Ectodermal cell (in vitro differentiated cells): ENCODE data around the gene CFAP20DC.
"Not testable (repeated sequence)": the region's sequence is repeated elsewhere in the genome, so short reads cannot be mapped to it uniquely, and the experiment has no call there.

Experiments
- H3K27ac ChIP-seq: 2 replicates; pipeline ENCODE4 v1.7.0; 2013; ENCODE audit warnings: mild to moderate bottlenecking, low read depth, low read length; ENCODE audit not compliant: insufficient read depth, poor library complexity, severe bottlenecking
- H3K27me3 ChIP-seq: 2 replicates; pipeline ENCODE4 v1.7.0; 2013; ENCODE audit warnings: mild to moderate bottlenecking, low read length; ENCODE audit not compliant: insufficient read depth, control insufficient read depth, poor library complexity, severe bottlenecking
- H3K36me3 ChIP-seq: one replicate; pipeline ENCODE4 v1.7.0; 2013; ENCODE audit warnings: low read length; ENCODE audit not compliant: control insufficient read depth, insufficient read depth
- H3K4me1 ChIP-seq: one replicate; pipeline ENCODE4 v1.7.0; 2013; ENCODE audit warnings: low read length; ENCODE audit not compliant: control insufficient read depth, insufficient read depth
- H3K4me3 ChIP-seq: 2 replicates; pipeline ENCODE4 v1.7.0; 2013; ENCODE audit warnings: low read depth, low read length, control low read depth; ENCODE audit not compliant: insufficient read depth
- H3K9me3 ChIP-seq: 2 replicates; pipeline ENCODE4 v1.7.0; 2013; ENCODE audit warnings: mild to moderate bottlenecking, low read length, moderate library complexity; ENCODE audit not compliant: control insufficient read depth
- WGBS, 2 experiments: methylation state at CpG; one replicate each; pipeline ENCODE4 v1.1.7; 2013; ENCODE audit warnings: missing lambda C conversion rate in 2 of 2; 5-methylcytosine and 5-hydroxymethylcytosine counted together

Gene CFAP20DC

DNA sequence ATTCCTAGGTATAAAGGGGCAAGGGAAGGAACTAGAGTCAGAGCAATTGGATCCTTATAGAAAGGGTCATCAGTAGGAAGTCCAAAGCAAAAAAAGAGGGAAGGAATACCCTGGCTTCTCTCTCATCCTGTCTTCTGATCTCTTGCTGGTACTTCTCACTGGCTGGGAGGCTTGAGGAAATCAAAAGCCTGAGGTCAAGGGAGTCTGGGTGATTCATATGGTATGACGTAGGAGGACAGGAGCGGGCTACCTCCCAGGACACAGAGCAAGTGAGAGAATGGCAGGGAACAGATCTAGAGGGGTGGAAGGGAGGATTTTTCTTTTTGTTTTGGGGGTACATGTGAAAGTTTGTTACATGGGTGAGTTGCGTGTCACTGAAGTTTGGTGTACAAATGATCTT lies 76.0 kb downstream of the CFAP20DC start:
- no peaks in the 10 kb centered on the region for H3K9me3 ChIP-seq
- WGBS, 2 experiments = 96 to 97% methylated on average over 3 of the region's 3 CpGs
- H3K36me3 ChIP-seq = no peaks in the 10 kb centered on the region
- H3K27me3 ChIP-seq = no peaks in the 10 kb centered on the region
- no peak overlapping the region for H3K27ac ChIP-seq
- no peaks in the 10 kb centered on the region for H3K4me1 ChIP-seq
- no peak overlapping the region for H3K4me3 ChIP-seq

DNA sequence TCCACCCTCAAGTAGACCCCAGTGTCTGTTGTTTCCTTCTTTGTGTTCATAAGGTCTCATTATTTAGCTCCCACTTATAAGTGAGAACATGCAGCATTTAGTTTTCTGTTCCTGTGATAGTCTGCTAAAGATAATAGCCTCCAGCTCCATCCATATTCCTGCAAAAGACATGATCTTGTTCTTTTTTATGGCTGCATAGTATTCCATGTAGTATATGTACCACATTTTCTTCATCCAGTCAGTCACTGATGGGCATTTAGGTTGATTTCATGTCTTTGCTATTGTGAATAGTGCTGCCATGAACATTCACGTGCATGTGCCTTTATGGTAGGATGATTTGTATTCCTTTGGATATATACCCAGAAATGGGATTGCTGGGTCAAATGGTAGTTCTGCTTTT lies 82.0 kb downstream of the CFAP20DC start:
- H3K36me3 ChIP-seq, H3K4me1 ChIP-seq, H3K4me3 ChIP-seq, H3K27ac ChIP-seq, H3K9me3 ChIP-seq, H3K27me3 ChIP-seq: not testable (repeated sequence)
- 79 to 94% methylated on average over 1 of the region's 1 CpG for WGBS, 2 experiments

DNA sequence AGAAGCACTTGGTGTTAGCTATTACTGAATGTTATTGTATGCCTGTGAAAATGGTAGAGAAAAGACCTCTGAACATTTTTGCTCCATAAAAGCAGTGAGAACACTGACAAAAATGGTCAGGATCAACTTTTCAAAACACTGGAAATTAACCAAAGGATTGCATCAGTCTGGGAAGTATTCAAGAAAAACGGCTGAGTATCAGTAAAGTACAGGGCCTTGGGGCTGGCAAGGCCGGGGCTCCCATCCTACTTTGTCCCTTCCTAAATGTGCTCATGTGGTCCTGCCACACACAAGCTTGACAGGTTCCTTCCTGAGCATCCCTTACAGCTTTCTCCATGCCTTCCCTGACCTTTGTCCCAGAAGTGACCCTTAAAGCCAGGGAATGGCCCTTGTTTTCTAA lies 84.0 kb downstream of the CFAP20DC start:
- no peaks in the 10 kb centered on the region for H3K27me3 ChIP-seq
- no peaks in the 10 kb centered on the region for H3K36me3 ChIP-seq
- no peaks in the 10 kb centered on the region for H3K9me3 ChIP-seq
- H3K4me1 ChIP-seq = no peaks in the 10 kb centered on the region
- no peak overlapping the region for H3K4me3 ChIP-seq
- WGBS, 2 experiments = 89 to 92% methylated on average over 2 of the region's 2 CpGs
- H3K27ac ChIP-seq = no peak overlapping the region

DNA sequence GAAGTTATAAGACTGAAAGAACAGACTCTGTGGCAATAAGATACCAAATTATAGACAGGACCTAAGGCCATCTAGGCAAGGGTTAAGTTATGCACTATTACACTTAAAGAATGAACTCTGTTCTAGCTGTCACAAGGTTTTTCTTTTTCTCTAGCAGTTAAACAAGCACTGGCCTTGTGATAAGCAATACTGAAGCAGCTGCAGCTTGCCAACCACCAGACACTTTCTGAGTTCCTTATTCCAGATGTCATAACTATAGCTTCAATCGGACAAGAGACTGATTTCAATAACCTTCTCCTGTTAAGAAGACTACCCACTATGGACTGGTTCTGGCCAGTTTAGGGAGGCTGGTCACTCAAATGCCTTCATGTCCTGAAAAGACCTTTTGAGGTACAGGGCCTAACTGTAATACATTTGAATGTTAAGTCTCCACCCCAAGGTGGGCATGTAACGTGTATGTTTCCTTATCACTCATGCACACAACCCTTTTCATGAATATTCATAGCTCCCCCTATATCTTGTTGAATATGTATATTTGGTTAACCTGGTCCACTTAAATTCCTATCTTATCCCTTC lies 85.8 kb downstream of the CFAP20DC start:
- Histone ChIP-seq H3K36me3 (no peaks in the 10 kb centered on the region), H3K4me3 (no peak overlapping the region), H3K4me1 (no peaks in the 10 kb centered on the region), H3K27me3 (no peaks in the 10 kb centered on the region), H3K9me3 (no peaks in the 10 kb centered on the region), H3K27ac (no peak overlapping the region)
- 80 to 83% methylated on average over 2 of the region's 2 CpGs for WGBS, 2 experiments

- Histone ChIP-seq H3K27ac (no peak overlapping the region), H3K27me3 (no peaks in the 10 kb centered on the region), H3K36me3 (no peaks in the 10 kb centered on the region), H3K4me1 (no peaks in the 10 kb centered on the region), H3K4me3 (no peak overlapping the region), H3K9me3 (no peaks in the 10 kb centered on the region)
- WGBS, 2 experiments = 93% methylated on average over 3 of the region's 3 CpGs
These were observed 87.0 kb downstream of the CFAP20DC start for GRCh38 chr3:58962816-58963215.

DNA sequence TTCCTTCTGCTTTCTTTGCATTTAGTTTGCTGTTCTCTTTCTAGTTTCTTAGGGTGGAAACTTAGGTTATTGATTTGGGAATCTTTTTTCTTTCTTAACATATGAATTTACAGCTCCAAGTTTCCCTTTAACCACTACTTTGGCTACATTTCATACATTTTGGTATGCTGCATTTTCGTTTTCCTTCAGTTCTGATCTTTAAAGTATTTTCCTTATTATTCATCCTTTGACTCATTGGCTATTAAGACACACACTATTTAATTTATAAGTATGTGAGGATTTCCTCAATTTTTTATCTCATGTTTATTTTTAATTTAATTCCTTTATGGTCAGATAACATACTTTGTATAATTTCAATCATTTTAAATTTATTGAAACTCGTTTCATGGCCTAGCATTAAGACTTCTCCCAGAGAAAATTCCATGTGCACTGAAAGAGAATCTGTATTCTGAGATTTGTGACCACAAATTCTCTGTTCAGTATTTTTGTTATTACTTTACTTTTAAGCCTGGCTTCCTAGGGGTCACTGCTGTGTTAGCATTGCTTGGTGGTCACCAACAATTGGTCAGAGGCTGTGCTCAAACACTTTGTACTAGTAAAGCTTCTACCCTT lies 87.7 kb downstream of the CFAP20DC start:
- 90 to 91% methylated on average over 1 to 2 of the region's 2 CpGs for WGBS, 2 experiments
- Histone ChIP-seq H3K27ac (no peak overlapping the region), H3K27me3 (no peaks in the 10 kb centered on the region), H3K4me3 (no peak overlapping the region), H3K4me1 (no peaks in the 10 kb centered on the region), H3K36me3 (no peaks in the 10 kb centered on the region), H3K9me3 (no peaks in the 10 kb centered on the region)

- 49 to 61% methylated on average over 2 of the region's 2 CpGs for WGBS, 2 experiments
- peak overlapping the region; percentile 47 for H3K27ac ChIP-seq
- H3K4me1 ChIP-seq = peaks cover 8% of the 10 kb centered on the region
- H3K36me3 ChIP-seq = no peaks in the 10 kb centered on the region
- H3K9me3 ChIP-seq = no peaks in the 10 kb centered on the region
- no peaks in the 10 kb centered on the region for H3K27me3 ChIP-seq
- H3K4me3 ChIP-seq = no peak overlapping the region
These were observed 94.5 kb downstream of the CFAP20DC start for GRCh38 chr3:58955308-58955707.

DNA sequence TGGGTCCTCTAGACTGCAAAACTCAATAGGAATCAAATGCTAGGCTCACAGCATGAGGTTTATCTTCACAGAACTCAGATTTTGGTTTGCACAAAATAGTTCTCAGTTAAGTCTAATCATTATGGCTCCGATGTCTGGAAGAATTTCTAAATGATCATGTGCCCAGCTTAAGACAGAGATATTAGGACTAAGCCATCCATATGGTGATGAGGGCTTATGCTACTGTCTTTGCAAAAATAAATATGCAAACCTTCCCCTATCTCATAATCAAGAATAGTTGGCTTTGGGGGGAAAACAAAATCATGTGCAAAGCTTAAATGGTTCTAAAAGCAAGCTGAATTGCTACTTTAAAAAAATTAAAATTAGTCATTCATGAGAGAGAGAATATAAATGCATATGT lies 96.5 kb downstream of the CFAP20DC start:
- H3K4me3 ChIP-seq = no peak overlapping the region
- H3K9me3 ChIP-seq = no peaks in the 10 kb centered on the region
- peaks cover 8% of the 10 kb centered on the region for H3K4me1 ChIP-seq
- 91 to 96% methylated on average over 1 of the region's 1 CpG for WGBS, 2 experiments
- no peaks in the 10 kb centered on the region for H3K27me3 ChIP-seq
- H3K27ac ChIP-seq = no peak overlapping the region
- no peaks in the 10 kb centered on the region for H3K36me3 ChIP-seq

DNA sequence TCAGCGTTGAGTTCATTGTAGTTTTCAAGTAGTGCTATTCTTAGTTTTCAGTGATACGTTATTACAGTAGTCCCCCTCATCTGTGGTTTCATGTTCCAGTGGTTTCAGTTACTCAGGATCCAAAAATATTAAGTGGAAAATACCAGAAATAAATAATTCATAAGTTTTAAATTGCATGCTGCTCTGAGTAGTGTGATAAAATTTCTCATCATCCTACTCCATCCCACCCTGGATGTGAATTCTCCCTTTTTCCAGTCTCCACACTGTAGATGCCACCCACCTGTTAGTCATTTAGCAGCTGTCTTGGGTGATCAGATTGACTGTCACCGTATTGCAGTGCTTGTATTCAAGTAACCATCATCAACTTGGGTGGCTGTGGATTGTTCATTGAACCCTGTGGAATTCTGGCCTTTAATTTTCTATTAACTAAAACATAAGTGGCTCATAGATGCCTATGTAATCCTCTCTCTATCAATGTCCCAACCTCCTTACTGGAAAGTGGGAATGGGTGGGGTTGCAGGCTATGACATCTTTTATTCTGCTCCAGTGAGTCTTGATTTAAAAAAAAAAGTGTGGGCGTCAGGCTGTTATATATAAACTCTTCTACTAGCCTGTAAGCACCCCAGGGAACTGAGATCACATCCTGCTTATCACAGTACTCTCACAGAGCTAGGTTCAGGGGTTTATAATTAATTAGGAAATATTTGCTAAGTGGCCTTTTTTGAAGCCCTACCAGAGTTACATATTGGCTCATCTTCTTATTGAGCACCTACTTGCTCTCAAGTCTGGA lies 97.5 kb downstream of the CFAP20DC start:
- Histone ChIP-seq H3K9me3 (no peaks in the 10 kb centered on the region), H3K27me3 (no peaks in the 10 kb centered on the region), H3K36me3 (no peaks in the 10 kb centered on the region), H3K4me3 (no peak overlapping the region), H3K4me1 (peaks cover 8% of the 10 kb centered on the region), H3K27ac (no peak overlapping the region)
- WGBS, 2 experiments = 87 to 88% methylated on average over 3 to 4 of the region's 4 CpGs

- Histone ChIP-seq H3K27me3 (no peaks in the 10 kb centered on the region), H3K27ac (no peak overlapping the region), H3K36me3 (no peaks in the 10 kb centered on the region), H3K4me3 (no peak overlapping the region), H3K4me1 (no peaks in the 10 kb centered on the region), H3K9me3 (no peaks in the 10 kb centered on the region)
- WGBS, 2 experiments = 92 to 97% methylated on average over 1 of the region's 1 CpG
These were observed 101.8 kb downstream of the CFAP20DC start for GRCh38 chr3:58948018-58948417.
